Keratinocyte (primary cell): ENCODE data around the gene SYNGR1. TPM values are rescaled to one million over a fixed set of nuclear protein-coding genes. Genes with fewer than 3 reads are reported as not detected.

Experiments used
- DNase-seq: peaks from one replicate; pipeline ENCODE4 v3.0.0-alpha.2; 2011; ENCODE audit warnings: low read depth, missing footprints, low spot score
- FAIRE-seq: peaks from 2 replicates; lab custom pipeline; 2011; peaks lifted over from hg19 to GRCh38; lab: Jason Lieb, UNC
- H2AFZ ChIP-seq: 2 replicates; pipeline ENCODE4 v1.6.0; 2012; ENCODE audit warnings: low read length, control low read depth, inconsistent platforms; ENCODE audit not compliant: control insufficient read depth
- H3K27ac ChIP-seq: 2 replicates; pipeline ENCODE4 v1.5.1; 2011; ENCODE audit warnings: low read length; ENCODE audit not compliant: control insufficient read depth, insufficient read depth
- H3K27me3 ChIP-seq: 3 replicates; pipeline ENCODE4 v1.6.0; 2011; ENCODE audit warnings: low read length; ENCODE audit not compliant: control insufficient read depth, insufficient read depth; ENCODE audit errors: extremely low read depth
- H3K36me3 ChIP-seq, 2 experiments: 2 replicates in 1 of 2; 3 replicates in 1 of 2; pipeline ENCODE4 v1.5.1; 2011; ENCODE audit warnings: low read length in 2 of 2, mild to moderate bottlenecking in 1 of 2; ENCODE audit not compliant: control insufficient read depth in 2 of 2, insufficient read depth in 2 of 2; ENCODE audit errors: extremely low read depth in 1 of 2
- H3K4me1 ChIP-seq: 3 replicates; pipeline ENCODE4 v1.5.1; 2011; ENCODE audit warnings: low read length; ENCODE audit not compliant: control insufficient read depth, insufficient read depth; ENCODE audit errors: extremely low read depth
- H3K4me2 ChIP-seq: 3 replicates; pipeline ENCODE4 v1.6.0; 2011; ENCODE audit warnings: low read depth, low read length; ENCODE audit not compliant: control insufficient read depth, insufficient read depth; ENCODE audit errors: extremely low read depth
- H3K4me3 ChIP-seq, 3 experiments: fragments of 200-600 bp in 1 of 3; sonication (generic) in 1 of 3; 2 replicates in 2 of 3; 3 replicates in 1 of 3; pipeline ENCODE4 v1.5.1; 2011 to 2016; ENCODE audit warnings: low read length in 3 of 3, mild to moderate bottlenecking in 3 of 3, control low read depth in 2 of 3, inconsistent platforms in 1 of 3, low read depth in 1 of 3, mixed read lengths in 1 of 3, mixed run types in 1 of 3, moderate library complexity in 1 of 3; ENCODE audit not compliant: control insufficient read depth in 2 of 3, insufficient read depth in 2 of 3; ENCODE audit errors: extremely low read depth in 1 of 3
- H3K79me2 ChIP-seq: 2 replicates; pipeline ENCODE4 v1.6.0; 2012; ENCODE audit warnings: low read length; ENCODE audit not compliant: control insufficient read depth, insufficient read depth
- H3K9ac ChIP-seq: 3 replicates; pipeline ENCODE4 v1.6.0; 2011; ENCODE audit warnings: low read length; ENCODE audit not compliant: control insufficient read depth, insufficient read depth; ENCODE audit errors: extremely low read depth
- H3K9me1 ChIP-seq: 3 replicates; pipeline ENCODE4 v1.6.0; 2011; ENCODE audit warnings: low read length; ENCODE audit not compliant: control insufficient read depth, insufficient read depth; ENCODE audit errors: extremely low read depth
- H3K9me3 ChIP-seq: 2 replicates; pipeline ENCODE4 v1.5.1; 2012; ENCODE audit warnings: low read depth, low read length; ENCODE audit not compliant: control insufficient read depth
- H4K20me1 ChIP-seq: 3 replicates; pipeline ENCODE4 v1.6.0; 2011; ENCODE audit warnings: low read length; ENCODE audit not compliant: control insufficient read depth, insufficient read depth; ENCODE audit errors: extremely low read depth
- EZH2 ChIP-seq: IDR thresholded peaks from one replicate; pipeline ENCODE4 v1.6.1; 2012; ENCODE audit warnings: inconsistent platforms, mild to moderate bottlenecking, low read length, moderate library complexity
- dilution Hi-C: fragments of 300-500 bp; cut with MboI; formaldehyde crosslinking; loops from one replicate; pipeline ENCODE4 v1.7.0; 2020; ENCODE audit warnings: low sequenced_read_pairs; ENCODE audit not compliant: extremely low pct_ligation_motif_present
- polyA plus RNA-seq, 5 experiments: library from polyadenylated mRNA; depleted of rRNA in 3 of 5; stranded (reverse) in 3 of 5; stranded (forward) in 1 of 5; unstranded in 1 of 5; fragments of >200 nt; gene quantifications; 1 replicate in 1 of 5; 2 replicates in 3 of 5; 3 replicates in 1 of 5; pipeline versions ENCODE4 v1.2.1 to v1.2.3, GENCODE V29; 2011 to 2012; ENCODE audit warnings: missing spikeins in 2 of 5, low read depth in 1 of 5, low replicate concordance in 1 of 5
- TF ChIP-seq, protein P1 (sequence below), 3 experiments: IDR thresholded peaks in 1 of 3; conservative IDR thresholded peaks in 1 of 3; optimal IDR thresholded peaks in 1 of 3; 2 replicates in 2 of 3; 3 replicates in 1 of 3; pipeline versions ENCODE3 to v1.5.1; 2011; ENCODE audit warnings: low read length in 3 of 3, mild to moderate bottlenecking in 3 of 3, moderate library complexity in 2 of 3, control low read depth in 1 of 3, inconsistent platforms in 1 of 3; ENCODE audit not compliant: insufficient read depth in 2 of 3; ENCODE audit errors: extremely low read depth in 1 of 3

Gene SYNGR1
- polyA plus RNA-seq, 1 donor (not counting 4 experiments of a cell fraction or from before 2014, with no cell fraction given) = 0.63 TPM

DNA sequence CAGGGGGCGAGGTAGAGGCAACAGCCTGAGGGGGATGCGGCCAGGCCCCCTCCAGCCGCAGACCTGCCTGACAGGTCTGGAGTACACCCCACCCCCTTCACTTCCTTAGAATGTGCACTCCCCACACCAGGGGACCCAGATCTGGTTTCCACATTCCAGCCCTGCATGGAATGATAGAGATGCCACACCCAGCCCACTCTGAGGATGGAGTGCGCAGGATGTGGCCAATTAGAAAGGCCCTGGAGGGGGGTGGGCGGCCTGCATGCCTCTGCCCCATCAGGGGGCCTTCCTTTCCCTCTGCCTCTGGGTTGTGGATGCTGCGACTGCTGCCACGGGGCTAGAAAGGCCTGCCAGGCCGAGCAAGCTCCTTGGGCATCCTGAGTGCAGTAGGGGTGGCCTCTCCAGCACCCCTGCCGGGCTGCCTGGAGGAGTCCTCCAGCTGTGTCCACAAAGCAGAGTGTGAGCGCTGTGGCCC, 78.8 kb downstream of the SYNGR1 start:
- H3K36me3 ChIP-seq = peaks cover 9 to 30% of the 10 kb centered on the region in 2 experiments
- H3K4me1 ChIP-seq = no peaks in the 10 kb centered on the region
- no peak overlapping the region for H3K4me2 ChIP-seq
- dilution Hi-C loops = no loop called here
- no peaks in the 10 kb centered on the region for H3K9me3 ChIP-seq
- no peaks in the 10 kb centered on the region for H3K9me1 ChIP-seq
- H3K9ac ChIP-seq = no peak overlapping the region
- TF ChIP-seq, protein P1, sequence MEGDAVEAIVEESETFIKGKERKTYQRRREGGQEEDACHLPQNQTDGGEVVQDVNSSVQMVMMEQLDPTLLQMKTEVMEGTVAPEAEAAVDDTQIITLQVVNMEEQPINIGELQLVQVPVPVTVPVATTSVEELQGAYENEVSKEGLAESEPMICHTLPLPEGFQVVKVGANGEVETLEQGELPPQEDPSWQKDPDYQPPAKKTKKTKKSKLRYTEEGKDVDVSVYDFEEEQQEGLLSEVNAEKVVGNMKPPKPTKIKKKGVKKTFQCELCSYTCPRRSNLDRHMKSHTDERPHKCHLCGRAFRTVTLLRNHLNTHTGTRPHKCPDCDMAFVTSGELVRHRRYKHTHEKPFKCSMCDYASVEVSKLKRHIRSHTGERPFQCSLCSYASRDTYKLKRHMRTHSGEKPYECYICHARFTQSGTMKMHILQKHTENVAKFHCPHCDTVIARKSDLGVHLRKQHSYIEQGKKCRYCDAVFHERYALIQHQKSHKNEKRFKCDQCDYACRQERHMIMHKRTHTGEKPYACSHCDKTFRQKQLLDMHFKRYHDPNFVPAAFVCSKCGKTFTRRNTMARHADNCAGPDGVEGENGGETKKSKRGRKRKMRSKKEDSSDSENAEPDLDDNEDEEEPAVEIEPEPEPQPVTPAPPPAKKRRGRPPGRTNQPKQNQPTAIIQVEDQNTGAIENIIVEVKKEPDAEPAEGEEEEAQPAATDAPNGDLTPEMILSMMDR (optimal IDR thresholded peaks at IDR 0.05 in 1 of 3, IDR thresholded peaks at IDR 0.05 in 1 of 3, conservative IDR thresholded peaks at IDR 0.05 in 1 of 3; ENCODE audit: extremely low read depth in 1 of 3, insufficient read depth in 2 of 3, low read length in 3 of 3) = no peak
- no peak for TF ChIP-seq EZH2
- no peaks in the 10 kb centered on the region for H3K79me2 ChIP-seq
- no peak overlapping the region for H2AFZ ChIP-seq
- no peaks in the 10 kb centered on the region for H3K27me3 ChIP-seq
- H4K20me1 ChIP-seq = no peaks in the 10 kb centered on the region
- H3K27ac ChIP-seq = no peak overlapping the region
- FAIRE-seq = no peak
- no peak for DNase-seq
- H3K4me3 ChIP-seq = no peak overlapping the region

DNA sequence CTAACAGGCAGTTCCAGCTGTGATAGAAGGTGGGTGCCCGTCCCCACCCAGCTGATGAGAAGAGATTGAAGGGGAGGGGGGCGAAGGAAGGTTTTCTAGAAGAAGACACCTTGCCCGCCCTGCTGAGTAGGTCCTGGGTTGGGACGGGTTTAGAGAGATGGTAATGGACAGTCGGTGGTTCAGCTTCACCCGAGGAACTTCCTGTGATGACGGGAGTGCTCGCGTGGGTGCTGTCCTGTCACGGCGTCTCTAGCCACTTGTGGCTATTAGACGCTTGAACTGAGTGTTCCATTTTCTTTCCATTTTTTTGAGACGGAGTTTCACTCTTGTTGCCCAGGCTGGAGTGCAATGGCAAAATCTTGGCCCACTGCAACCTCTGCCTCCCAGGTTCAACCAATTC, 79.4 kb downstream of the SYNGR1 start:
- FAIRE-seq = no peak

More for the DNA sequence above, 79.4 kb downstream of the SYNGR1 start:
- H3K9ac ChIP-seq = no peak overlapping the region
- dilution Hi-C loops = no loop called here
- no peak for DNase-seq
- no peak overlapping the region for H3K4me2 ChIP-seq
- no peaks in the 10 kb centered on the region for H3K9me1 ChIP-seq
- no peaks in the 10 kb centered on the region for H3K27me3 ChIP-seq
- no peak for TF ChIP-seq EZH2
- TF ChIP-seq, protein P1 (optimal IDR thresholded peaks at IDR 0.05 in 1 of 3, IDR thresholded peaks at IDR 0.05 in 1 of 3, conservative IDR thresholded peaks at IDR 0.05 in 1 of 3; ENCODE audit: extremely low read depth in 1 of 3, insufficient read depth in 2 of 3, low read length in 3 of 3) = no peak
- no peak overlapping the region for H2AFZ ChIP-seq
- H4K20me1 ChIP-seq = no peaks in the 10 kb centered on the region
- no peak overlapping the region for H3K4me3 ChIP-seq
- no peaks in the 10 kb centered on the region for H3K4me1 ChIP-seq
- no peaks in the 10 kb centered on the region for H3K9me3 ChIP-seq
- H3K27ac ChIP-seq = no peak overlapping the region
- H3K36me3 ChIP-seq = peaks cover 9 to 30% of the 10 kb centered on the region in 2 experiments
- no peaks in the 10 kb centered on the region for H3K79me2 ChIP-seq
